ENCODE data around the gene CYP2W1. TPM values are rescaled to one million over a fixed set of nuclear protein-coding genes. Genes with fewer than 3 reads are reported as not detected.

The CYP2W1 gene
- total and polyA plus RNA-seq, 10 of the 15 experiments (the other 5 are each of a cell fraction or from before 2014, with no cell fraction given), result not detected

GRCh38 chr7:962401-963081, 20.4 kb upstream of the CYP2W1 start:
- no peak for DNase-seq (ENCODE audit: low read depth, low spot score)
- RAD21 ChIA-PET (ENCODE audit: unreplicated experiment), result interaction anchor here (0.8 kb wide), 1 partner anchor 31 kb away, joined by 4 read pairs; no protein-coding TSS in a partner anchor
- TF ChIP-seq ZNF687 (IDR thresholded peaks at IDR 0.05) (no peak), FOS (IDR thresholded peaks at IDR 0.05; ENCODE audit: borderline replicate concordance, extremely low read depth, insufficient read length) (no peak), YBX1 (IDR thresholded peaks at IDR 0.05) (no peak), ASH2L (IDR thresholded peaks at IDR 0.05; ENCODE audit: borderline replicate concordance, low read depth) (no peak), LARP7 (IDR thresholded peaks at IDR 0.05) (no peak), TBL1XR1 (IDR thresholded peaks at IDR 0.05; ENCODE audit: low read depth, low read length) (no peak), ETV6 (conservative IDR thresholded peaks at IDR 0.05 in 1 of 2, IDR thresholded peaks at IDR 0.05 in 1 of 2; ENCODE audit: borderline replicate concordance in 1 of 2, low read depth in 1 of 2) (no peak), KLF5 (IDR thresholded peaks at IDR 0.05; ENCODE audit: partially characterized antibody) (no peak), JUNB (IDR thresholded peaks at IDR 0.05) (no peak), E2F8 (IDR thresholded peaks at IDR 0.05; ENCODE audit: low read depth, partially characterized antibody) (no peak), FOXM1 (IDR thresholded peaks at IDR 0.05; ENCODE audit: low read depth, low read length) (no peak), MYC (IDR thresholded peaks at IDR 0.05; ENCODE audit: insufficient read depth, insufficient read length, insufficient replicate concordance, low read length, severe bottlenecking) (no peak), POLR2AphosphoS2 (IDR thresholded peaks at IDR 0.05; ENCODE audit: low read depth, low read length) (no peak), RELB (IDR thresholded peaks at IDR 0.05; ENCODE audit: low read depth) (no peak), ZNF24 (IDR thresholded peaks at IDR 0.05) (no peak)

More at GRCh38 chr7:962401-963081, 20.4 kb upstream of the CYP2W1 start:
- Histone ChIP-seq H3K27me3 (replicated peaks in 1 of 2; ENCODE audit: control insufficient read depth in 2 of 2, insufficient read depth in 2 of 2, low read length in 1 of 2) (no peaks in the 10 kb centered on the region), H3K9me3 (replicated peaks; ENCODE audit: control insufficient read depth, insufficient read depth, low read length) (no peaks in the 10 kb centered on the region; the same call in 2 of the 3 replicates), H3K9ac (ENCODE audit: control insufficient read depth, insufficient read depth, low read length) (no peak overlapping the region), H3K4me2 (ENCODE audit: control insufficient read depth, insufficient read depth) (no peak overlapping the region), H3K36me3 (ENCODE audit: control insufficient read depth in 2 of 2, insufficient read depth in 2 of 2, low read length in 1 of 2) (peaks cover under 1 to 2% of the 10 kb centered on the region in 2 experiments; a peak in 3 of 4 replicates), H3K4me3 (no peak overlapping the region), H3K27ac (ENCODE audit: control insufficient read depth, insufficient read depth) (no peak overlapping the region), H2AFZ (ENCODE audit: control insufficient read depth, low read depth, low read length) (no peak overlapping the region), H4K20me1 (ENCODE audit: control insufficient read depth, insufficient read depth) (no peaks in the 10 kb centered on the region), H3K79me2 (ENCODE audit: control insufficient read depth, insufficient read depth, low read length) (no peaks in the 10 kb centered on the region), H3K4me1 (ENCODE audit: control insufficient read depth, insufficient read depth, low read length) (peaks cover 8% of the 10 kb centered on the region)
- POLR2A ChIA-PET, result no interaction called here
- intact Hi-C loops (cut with micrococcal nuclease; ENCODE audit: unreplicated experiment), result no loop called here
- CTCF ChIA-PET, result no interaction called here
- in situ Hi-C loops (cut with MboI), result loop anchor here (5.0 kb wide), 1 partner anchor 645 kb away; no protein-coding TSS in a partner anchor
- SMC1A ChIA-PET (ENCODE audit: uncharacterized antibody, unreplicated experiment), result no interaction called here
- BruUV-seq (replicated peaks), result no TSS peak
- ATAC-seq (no peak), FAIRE-seq (no peak)
- 79% methylated on average over 17 of the region's 17 CpGs for WGBS (ENCODE audit: insufficient coverage, insufficient replicate concordance, low lambda C conversion rate, missing lambda C conversion rate)
